Stimulated activated naive B cell treated with anti-CD40 and anti-IgM and Interleukin-4, amounts not matched to agents 10 μg/mL and 1 μg/mL and 100 μg/mL, for 72 hours (primary cell): Measurements from ENCODE around the gene CCN6.

Experiments used
- ATAC-seq, 2 donors: fragments of 150-1000 bp; cut with Tn5 transposase; replicated peaks; 2 replicates each; pipeline ENCODE4 v1.10.0; 2021; ENCODE audit warnings: moderate library complexity in 1 of 2
- DNase-seq: peaks from one replicate; pipeline ENCODE4 v3.0.0; 2021
- H3K27ac Mint-ChIP-seq: one replicate; pipeline ENCODE4 v1.8.0; 2022; ENCODE audit warnings: mild to moderate bottlenecking, mixed read lengths
- H3K27me3 Mint-ChIP-seq, 2 donors: one replicate each; pipeline ENCODE4 v1.8.0; 2022; ENCODE audit warnings: mixed read lengths in 2 of 2
- H3K36me3 Mint-ChIP-seq, 2 donors: one replicate each; pipeline ENCODE4 v1.8.0; 2022; ENCODE audit warnings: mixed read lengths in 2 of 2, mild to moderate bottlenecking in 1 of 2
- H3K4me1 Mint-ChIP-seq, 2 donors: one replicate each; pipeline ENCODE4 v1.8.0; 2022; ENCODE audit warnings: mixed read lengths in 2 of 2, mild to moderate bottlenecking in 1 of 2
- H3K4me3 Mint-ChIP-seq, 2 donors: one replicate each; pipeline ENCODE4 v1.8.0; 2022; ENCODE audit warnings: mild to moderate bottlenecking in 2 of 2, mixed read lengths in 2 of 2, moderate library complexity in 1 of 2
- H3K9me3 Mint-ChIP-seq, 2 donors: one replicate each; pipeline ENCODE4 v1.8.0; 2022; ENCODE audit warnings: mixed read lengths in 2 of 2, mild to moderate bottlenecking in 1 of 2

Gene CCN6

GRCh38 chr6:112019589-112019988 is 34.3 kb upstream of the CCN6 start:
- peaks cover 0 to 4% of the 10 kb centered on the region in 2 donors for H3K36me3 Mint-ChIP-seq
- H3K9me3 Mint-ChIP-seq = peaks cover 4 to 8% of the 10 kb centered on the region in 2 donors
- no peak overlapping the region for H3K4me3 Mint-ChIP-seq
- no peaks in the 10 kb centered on the region for H3K27me3 Mint-ChIP-seq
- peaks cover 0 to 5% of the 10 kb centered on the region in 2 donors for H3K4me1 Mint-ChIP-seq
- no peak overlapping the region for H3K27ac Mint-ChIP-seq
- DNase-seq (no peak), ATAC-seq (no peak)

- no peak overlapping the region for H3K4me3 Mint-ChIP-seq
- ATAC-seq (no peak), DNase-seq (no peak)
- H3K36me3 Mint-ChIP-seq = peaks cover 0 to 4% of the 10 kb centered on the region in 2 donors
- H3K27me3 Mint-ChIP-seq = no peaks in the 10 kb centered on the region
- no peaks in the 10 kb centered on the region for H3K4me1 Mint-ChIP-seq
- H3K9me3 Mint-ChIP-seq = peaks cover 4 to 10% of the 10 kb centered on the region in 2 donors
- no peak overlapping the region for H3K27ac Mint-ChIP-seq
Observed at GRCh38 chr6:112021691-112022310, 32.1 kb upstream of the CCN6 start.

GRCh38 chr6:112022749-112023148 is 31.2 kb upstream of the CCN6 start:
- Mint-ChIP-seq H3K9me3 (peaks cover 4 to 10% of the 10 kb centered on the region in 2 donors), H3K36me3 (peaks cover 0 to 4% of the 10 kb centered on the region in 2 donors), H3K4me3 (no peak overlapping the region)

DNA sequence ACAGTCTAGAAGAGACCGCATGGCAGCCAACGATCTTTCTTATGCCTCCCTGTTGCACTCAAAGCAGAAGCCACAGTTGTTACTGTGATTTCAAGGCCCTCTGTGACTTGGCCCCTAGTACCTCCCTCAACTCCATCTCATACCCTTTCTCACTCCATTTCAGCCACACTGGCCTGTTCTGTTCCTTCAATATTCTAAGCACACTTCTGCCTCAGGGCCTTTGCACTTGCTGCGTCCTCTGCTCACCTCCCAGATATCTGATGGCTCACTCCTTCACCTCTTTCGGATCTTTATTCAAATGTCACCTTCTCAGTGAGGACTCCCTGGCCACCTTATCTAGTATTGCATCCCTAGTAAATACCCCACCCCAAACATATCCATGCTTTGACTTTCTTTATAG is 29.4 kb upstream of the CCN6 start:
- Mint-ChIP-seq H3K27ac (no peak overlapping the region), H3K4me1 (peaks cover 7 to 21% of the 10 kb centered on the region in 2 donors), H3K4me3 (no peak overlapping the region), H3K36me3 (peaks cover 0 to 4% of the 10 kb centered on the region in 2 donors), H3K9me3 (peaks cover 4 to 10% of the 10 kb centered on the region in 2 donors), H3K27me3 (no peaks in the 10 kb centered on the region)
- DNase-seq (no peak), ATAC-seq (no peak)

More at GRCh38 chr6:112022749-112023148, 31.2 kb upstream of the CCN6 start:
- Mint-ChIP-seq H3K4me1 (peaks cover 2 to 7% of the 10 kb centered on the region in 2 donors), H3K27me3 (no peaks in the 10 kb centered on the region), H3K27ac (no peak overlapping the region)
- DNase-seq (no peak), ATAC-seq (no peak)

DNA sequence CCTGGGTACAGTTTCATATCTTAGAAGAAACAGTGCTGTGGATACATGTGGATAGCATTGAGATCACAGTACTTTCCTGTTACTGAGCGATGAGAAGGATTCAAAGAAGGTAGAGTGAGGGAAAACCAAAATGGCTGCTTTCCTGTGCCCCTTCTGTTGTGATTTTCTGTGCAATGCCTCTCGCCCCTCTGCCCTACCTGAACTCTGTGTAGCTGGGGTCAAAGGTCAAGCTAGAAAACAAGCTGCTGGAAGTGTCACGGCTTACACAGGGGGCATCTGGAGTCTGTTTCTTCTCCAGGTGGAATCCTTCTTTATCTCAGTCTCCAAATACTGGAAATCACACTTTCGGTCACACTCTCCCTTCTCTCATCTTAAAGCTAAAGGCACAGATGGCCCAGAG is 27.0 kb upstream of the CCN6 start:
- H3K27ac Mint-ChIP-seq = no peak overlapping the region
- ATAC-seq (no peak), DNase-seq (no peak)
- no peaks in the 10 kb centered on the region for H3K27me3 Mint-ChIP-seq
- H3K4me3 Mint-ChIP-seq = no peak overlapping the region
- H3K9me3 Mint-ChIP-seq = peaks cover 4 to 10% of the 10 kb centered on the region in 2 donors
- H3K4me1 Mint-ChIP-seq = peaks cover 7 to 22% of the 10 kb centered on the region in 2 donors
- H3K36me3 Mint-ChIP-seq = peaks cover 0 to 4% of the 10 kb centered on the region in 2 donors

DNA sequence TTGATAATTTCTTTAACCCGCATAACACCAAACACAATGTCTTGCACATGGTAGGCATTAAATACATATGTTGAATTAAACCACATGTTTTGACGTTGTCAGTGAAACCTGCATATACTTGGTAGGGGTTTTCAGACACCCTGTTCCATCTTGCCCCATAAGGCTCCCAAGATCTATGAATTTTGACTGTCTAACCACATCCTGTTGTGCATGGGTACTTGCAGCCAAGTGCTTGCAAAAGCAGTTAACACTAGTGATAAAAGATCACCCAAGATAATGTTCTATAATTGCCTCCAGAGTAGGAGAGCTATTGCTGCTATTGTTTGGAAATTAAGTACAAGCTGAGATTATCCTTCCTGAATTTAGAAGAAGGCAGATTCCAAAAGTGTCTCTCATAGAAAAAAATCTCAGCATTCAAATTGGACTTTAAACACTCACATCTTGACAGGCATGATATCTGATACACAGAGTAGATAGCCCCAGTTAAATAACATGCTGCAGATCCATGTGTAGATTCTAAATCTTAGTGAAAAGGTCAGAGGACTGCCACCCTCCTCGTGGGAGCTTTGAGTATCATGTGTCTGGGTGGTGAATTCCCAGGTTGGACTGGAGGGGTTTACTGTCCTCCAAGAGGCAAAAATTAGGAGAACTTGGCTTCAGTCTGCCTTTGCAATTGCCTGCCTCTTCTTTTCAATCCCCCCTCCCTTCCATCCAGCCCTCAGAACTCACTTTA is 25.8 kb upstream of the CCN6 start:
- ATAC-seq = peak; percentile 85 to 87
- peaks cover 4 to 10% of the 10 kb centered on the region in 2 donors for H3K27me3 Mint-ChIP-seq
- H3K27ac Mint-ChIP-seq = no peak overlapping the region
- DNase-seq = no peak
- no peak overlapping the region for H3K4me3 Mint-ChIP-seq
- peaks cover 0 to 4% of the 10 kb centered on the region in 2 donors for H3K36me3 Mint-ChIP-seq
- H3K9me3 Mint-ChIP-seq = peaks cover 4 to 10% of the 10 kb centered on the region in 2 donors
- peaks cover 7 to 22% of the 10 kb centered on the region in 2 donors for H3K4me1 Mint-ChIP-seq

DNA sequence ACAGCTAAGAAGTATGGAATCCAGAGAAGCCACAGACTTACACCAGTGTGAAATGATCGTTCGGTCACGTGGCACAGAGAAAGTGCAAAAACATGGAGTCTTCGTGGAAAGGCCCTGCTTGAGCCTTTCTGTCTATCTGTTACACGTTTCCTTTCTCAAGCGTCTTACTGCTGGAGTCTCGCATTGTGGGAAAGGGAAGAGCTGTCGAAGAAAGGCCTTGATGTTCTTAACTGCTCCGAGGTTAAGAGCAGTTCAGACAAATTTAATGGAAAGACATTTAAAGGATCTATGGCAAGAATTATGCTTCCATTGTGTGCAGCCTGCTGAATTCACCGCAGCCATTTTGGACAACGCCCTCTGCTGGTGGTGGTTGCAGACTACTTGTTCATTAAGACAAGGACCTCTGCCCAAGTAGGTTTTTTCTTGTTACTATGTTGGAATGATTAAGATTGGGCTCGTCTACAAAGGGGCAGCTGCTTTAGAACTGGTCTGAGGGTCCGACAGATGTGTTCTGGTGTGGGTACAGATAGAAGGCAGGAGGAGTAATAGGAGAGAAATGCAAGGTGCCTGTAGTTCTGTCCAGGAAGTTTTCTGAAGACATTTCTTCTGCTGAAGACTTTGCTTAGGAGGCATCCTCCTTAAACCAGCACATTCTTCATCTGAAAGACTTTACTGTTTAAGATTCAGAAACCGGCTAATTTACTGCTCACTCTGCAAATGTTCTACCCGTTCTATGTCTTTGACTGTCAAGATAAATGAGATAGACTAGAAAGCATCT is 24.7 kb upstream of the CCN6 start:
- H3K27me3 Mint-ChIP-seq = peaks cover 10 to 14% of the 10 kb centered on the region in 2 donors
- ATAC-seq (peak; percentile 51 to 70), DNase-seq (peak; percentile 27)
- peaks cover 7 to 22% of the 10 kb centered on the region in 2 donors for H3K4me1 Mint-ChIP-seq
- no peak overlapping the region for H3K4me3 Mint-ChIP-seq
- no peak overlapping the region for H3K27ac Mint-ChIP-seq
- peaks cover 0 to 5% of the 10 kb centered on the region in 2 donors for H3K9me3 Mint-ChIP-seq
- no peaks in the 10 kb centered on the region for H3K36me3 Mint-ChIP-seq

DNA sequence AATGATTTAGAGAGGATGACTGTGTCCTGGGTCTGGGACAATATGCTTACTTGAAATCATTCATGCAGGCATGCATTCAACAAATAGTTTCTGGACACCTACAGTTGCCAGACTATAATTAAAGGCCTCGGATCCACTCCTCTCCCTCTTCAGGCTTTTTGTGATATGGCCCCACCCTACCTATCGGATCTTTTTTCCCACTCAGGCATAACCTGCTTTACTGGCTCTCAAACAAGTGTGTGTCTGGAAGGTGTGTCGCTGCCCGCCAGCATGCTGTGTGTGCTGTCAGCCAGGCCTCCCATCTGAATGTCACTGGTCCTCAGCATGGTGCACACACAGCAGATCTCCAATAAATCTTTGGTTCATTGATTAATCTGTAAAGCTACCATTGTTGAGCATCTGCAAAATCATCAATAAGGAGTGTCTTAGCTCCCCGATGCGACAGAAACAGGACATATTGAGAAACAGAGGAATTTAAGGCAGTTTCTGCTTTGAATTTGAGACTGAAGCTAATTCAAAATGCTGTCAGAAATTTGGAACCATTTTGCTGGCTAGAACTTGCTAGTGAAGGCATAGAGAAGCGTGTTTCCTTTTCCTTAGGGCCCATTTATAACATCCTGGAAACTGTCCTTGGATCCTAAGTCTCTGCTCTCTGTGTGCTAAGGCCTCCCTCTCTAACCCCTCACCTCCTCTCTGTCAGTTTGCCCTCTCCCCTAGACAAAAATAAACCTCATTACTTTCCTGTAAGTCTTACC is 23.5 kb upstream of the CCN6 start:
- H3K36me3 Mint-ChIP-seq = no peaks in the 10 kb centered on the region
- no peak overlapping the region for H3K27ac Mint-ChIP-seq
- ATAC-seq (no peak), DNase-seq (no peak)
- no peak overlapping the region for H3K4me3 Mint-ChIP-seq
- H3K9me3 Mint-ChIP-seq = peaks cover 0 to 1% of the 10 kb centered on the region in 2 donors
- H3K27me3 Mint-ChIP-seq = peaks cover 10 to 14% of the 10 kb centered on the region in 2 donors
- H3K4me1 Mint-ChIP-seq = peaks cover 7 to 24% of the 10 kb centered on the region in 2 donors

GRCh38 chr6:112030961-112031660 is 22.8 kb upstream of the CCN6 start:
- peaks cover 9 to 26% of the 10 kb centered on the region in 2 donors for H3K4me1 Mint-ChIP-seq
- H3K4me3 Mint-ChIP-seq = no peak overlapping the region
- H3K9me3 Mint-ChIP-seq = peaks cover 0 to 1% of the 10 kb centered on the region in 2 donors
- no peaks in the 10 kb centered on the region for H3K36me3 Mint-ChIP-seq
- no peak overlapping the region for H3K27ac Mint-ChIP-seq
- DNase-seq = no peak
- H3K27me3 Mint-ChIP-seq = peaks cover 10 to 14% of the 10 kb centered on the region in 2 donors
- ATAC-seq = no peak

DNA sequence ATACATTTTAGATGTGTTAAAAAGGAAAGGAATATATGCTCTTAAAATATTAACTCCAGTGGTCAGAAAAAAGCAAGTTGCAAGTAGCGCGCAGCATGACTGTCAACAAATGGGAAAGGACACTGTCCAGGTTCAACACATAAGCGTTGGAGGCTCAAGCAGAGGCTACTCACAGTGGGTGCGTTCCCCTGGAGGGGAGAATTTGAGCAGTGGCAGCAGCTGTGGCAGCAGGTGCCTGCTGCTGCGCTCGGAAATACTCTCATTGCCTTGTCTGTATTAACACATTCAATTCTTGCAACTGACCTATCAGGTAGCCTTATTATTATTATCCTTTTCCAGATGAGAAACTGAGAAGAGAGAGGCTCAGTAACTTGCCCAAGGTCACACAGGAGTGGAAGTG is 21.9 kb upstream of the CCN6 start:
- peaks cover 9 to 26% of the 10 kb centered on the region in 2 donors for H3K4me1 Mint-ChIP-seq
- no peaks in the 10 kb centered on the region for H3K36me3 Mint-ChIP-seq
- DNase-seq = no peak
- peaks cover 10 to 14% of the 10 kb centered on the region in 2 donors for H3K27me3 Mint-ChIP-seq
- H3K4me3 Mint-ChIP-seq = no peak overlapping the region
- H3K27ac Mint-ChIP-seq = no peak overlapping the region
- no peak for ATAC-seq
- no peaks in the 10 kb centered on the region for H3K9me3 Mint-ChIP-seq

GRCh38 chr6:112032728-112033127 is 21.2 kb upstream of the CCN6 start:
- no peak overlapping the region for H3K4me3 Mint-ChIP-seq
- peaks cover 7 to 19% of the 10 kb centered on the region in 2 donors for H3K4me1 Mint-ChIP-seq
- H3K27me3 Mint-ChIP-seq = peaks cover 10 to 14% of the 10 kb centered on the region in 2 donors
- H3K27ac Mint-ChIP-seq = no peak overlapping the region
- H3K9me3 Mint-ChIP-seq = no peaks in the 10 kb centered on the region
- ATAC-seq (no peak), DNase-seq (no peak)
- no peaks in the 10 kb centered on the region for H3K36me3 Mint-ChIP-seq

DNA sequence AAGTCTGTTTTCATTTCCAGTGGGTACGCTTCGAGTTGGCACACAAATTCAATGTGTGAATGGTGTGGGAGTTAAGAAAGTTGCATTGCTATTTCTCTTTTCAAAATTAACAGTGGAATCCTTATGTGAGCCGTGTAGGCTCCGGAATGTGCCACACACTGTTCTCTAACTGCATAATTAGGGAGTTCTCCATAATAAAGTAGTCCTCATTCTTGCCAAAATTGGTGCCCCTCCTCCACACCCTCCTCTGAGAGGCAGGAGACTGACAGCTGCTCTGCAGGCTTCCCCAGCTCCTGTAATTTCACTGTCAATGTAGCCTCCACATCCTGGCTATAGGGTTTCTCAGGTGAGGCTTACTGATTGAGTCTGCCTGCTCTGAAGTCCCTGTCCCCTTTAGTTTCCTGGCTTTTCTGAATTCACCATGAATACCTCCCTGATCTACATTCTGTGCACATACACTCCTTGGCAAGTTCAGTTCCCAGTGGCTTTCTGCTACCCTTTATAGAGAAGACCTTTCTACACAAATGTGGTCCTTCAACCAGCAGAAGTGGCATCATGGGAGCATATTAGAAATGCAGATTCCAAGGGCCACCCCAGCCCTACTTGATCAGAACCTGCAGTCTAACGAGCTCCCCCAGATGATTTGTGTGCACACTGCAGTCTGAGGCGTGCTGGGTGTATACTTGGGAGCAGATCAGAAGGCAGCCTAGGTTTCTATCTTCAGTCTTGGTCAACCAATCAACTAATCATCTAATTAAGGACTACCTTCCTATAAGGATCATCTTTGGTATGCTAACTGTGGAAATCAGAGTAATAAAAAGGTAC is 19.9 kb upstream of the CCN6 start:
- H3K36me3 Mint-ChIP-seq = no peaks in the 10 kb centered on the region
- no peak overlapping the region for H3K4me3 Mint-ChIP-seq
- no peak for ATAC-seq

GRCh38 chr6:112034616-112034995 is 19.3 kb upstream of the CCN6 start:
- ATAC-seq (no peak), DNase-seq (no peak)
- Mint-ChIP-seq H3K4me3 (no peak overlapping the region), H3K27ac (no peak overlapping the region), H3K27me3 (peaks cover 10 to 16% of the 10 kb centered on the region in 2 donors), H3K36me3 (no peaks in the 10 kb centered on the region), H3K4me1 (peaks cover 1 to 4% of the 10 kb centered on the region in 2 donors), H3K9me3 (no peaks in the 10 kb centered on the region)

More for the DNA sequence above, 19.9 kb upstream of the CCN6 start:
- peaks cover 1 to 10% of the 10 kb centered on the region in 2 donors for H3K4me1 Mint-ChIP-seq
- DNase-seq = no peak
- H3K27me3 Mint-ChIP-seq = peaks cover 10 to 14% of the 10 kb centered on the region in 2 donors
- H3K27ac Mint-ChIP-seq = peak overlapping the region; percentile 33
- no peaks in the 10 kb centered on the region for H3K9me3 Mint-ChIP-seq
